ENCODE measurements around the gene TMIGD1.

Gene TMIGD1, protein sequence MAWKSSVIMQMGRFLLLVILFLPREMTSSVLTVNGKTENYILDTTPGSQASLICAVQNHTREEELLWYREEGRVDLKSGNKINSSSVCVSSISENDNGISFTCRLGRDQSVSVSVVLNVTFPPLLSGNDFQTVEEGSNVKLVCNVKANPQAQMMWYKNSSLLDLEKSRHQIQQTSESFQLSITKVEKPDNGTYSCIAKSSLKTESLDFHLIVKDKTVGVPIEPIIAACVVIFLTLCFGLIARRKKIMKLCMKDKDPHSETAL

DNA sequence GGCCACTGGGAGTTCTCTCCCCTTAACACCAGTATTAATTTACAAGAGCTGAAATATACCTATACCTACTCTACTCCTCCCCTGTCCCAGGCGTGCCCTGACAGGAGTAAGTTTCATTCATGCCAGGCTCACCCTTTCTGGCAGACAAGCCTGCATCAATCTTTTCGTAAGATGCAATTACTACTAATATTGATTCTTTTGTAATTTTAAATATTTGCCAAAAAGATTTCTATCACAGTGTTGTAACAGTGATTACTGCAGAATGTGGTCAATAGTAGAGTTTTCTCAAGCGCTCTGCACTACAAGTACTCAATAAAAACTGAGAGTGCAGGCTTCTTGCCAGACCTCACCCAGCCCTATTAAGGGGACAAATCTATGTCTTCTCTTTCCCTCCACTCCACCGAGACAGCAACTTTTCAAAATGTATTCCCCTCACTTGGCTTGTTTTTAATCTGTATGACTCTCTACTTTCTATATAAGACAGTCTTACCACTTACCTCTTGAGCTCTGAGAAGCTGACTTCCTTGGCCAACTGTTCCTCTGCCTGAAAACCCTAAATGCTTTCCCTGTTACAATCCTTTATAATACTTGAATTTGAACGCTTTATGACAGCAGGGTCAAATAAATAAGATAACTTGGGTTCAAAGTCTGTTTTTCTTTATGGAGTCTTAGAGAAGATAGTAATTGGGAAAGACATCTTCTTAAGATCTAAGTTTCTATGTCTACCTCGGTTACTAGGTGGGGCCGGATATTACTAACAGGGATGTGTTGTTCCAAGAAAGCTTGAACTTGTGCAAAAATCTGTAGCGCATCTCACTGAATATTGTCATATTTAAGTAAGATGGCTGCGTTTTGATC lies at the start of gene TMIGD1:
TSS of gene TMIGD1 (minus strand) at position 555 of the 858 bp plus-strand sequence. CDS start 1,924 bp downstream, outside the sequence.
- H3K9me3 ChIP-seq (ENCODE audit: insufficient read depth, low read depth, low read length) = no peaks in the 10 kb centered on the region
- H3K9ac ChIP-seq (ENCODE audit: low read depth, low read length) = no peak within 1 kb of the TSS
- H3K4me3 ChIP-seq (ENCODE audit: low read length) = no peak within 1 kb of the TSS
- no peak within 1 kb of the TSS for H3K27ac ChIP-seq (ENCODE audit: low read length)
- no peaks in the 10 kb centered on the region for H3K4me1 ChIP-seq (ENCODE audit: insufficient read depth, low read length)
- H3K27me3 ChIP-seq (ENCODE audit: insufficient read depth, low read length) = no peaks in the 10 kb centered on the region
- no peaks in the 10 kb centered on the region for H3K36me3 ChIP-seq (ENCODE audit: insufficient read depth, low read depth, low read length)

DNA sequence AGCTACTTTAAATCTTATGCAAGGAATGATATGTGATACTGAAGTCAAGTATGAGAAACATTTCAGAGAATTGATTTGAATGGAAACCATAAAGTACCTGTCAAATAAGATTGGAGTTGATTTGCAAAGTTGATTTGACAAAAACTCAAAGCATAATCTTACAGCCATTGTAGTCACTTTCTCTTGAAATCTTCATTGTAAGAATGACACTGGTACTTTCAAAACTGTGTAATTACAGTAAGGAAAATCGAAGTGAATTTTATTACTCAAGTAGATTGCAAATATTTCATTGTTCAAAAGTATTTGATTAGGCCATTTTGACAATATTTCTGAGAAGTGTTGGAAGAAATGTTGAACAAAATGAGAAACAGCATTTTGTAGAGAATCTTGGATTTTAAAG lies 48.5 kb upstream of the TMIGD1 start:
- Histone ChIP-seq H3K9ac (ENCODE audit: low read depth, low read length) (no peak overlapping the region), H3K36me3 (ENCODE audit: insufficient read depth, low read depth, low read length) (peaks cover 19% of the 10 kb centered on the region), H3K4me1 (ENCODE audit: insufficient read depth, low read length) (peaks cover 31% of the 10 kb centered on the region), H3K27ac (ENCODE audit: low read length) (no peak overlapping the region), H3K4me3 (ENCODE audit: low read length) (no peak overlapping the region), H3K9me3 (ENCODE audit: insufficient read depth, low read depth, low read length) (no peaks in the 10 kb centered on the region), H3K27me3 (ENCODE audit: insufficient read depth, low read length) (peaks cover 34% of the 10 kb centered on the region)

DNA sequence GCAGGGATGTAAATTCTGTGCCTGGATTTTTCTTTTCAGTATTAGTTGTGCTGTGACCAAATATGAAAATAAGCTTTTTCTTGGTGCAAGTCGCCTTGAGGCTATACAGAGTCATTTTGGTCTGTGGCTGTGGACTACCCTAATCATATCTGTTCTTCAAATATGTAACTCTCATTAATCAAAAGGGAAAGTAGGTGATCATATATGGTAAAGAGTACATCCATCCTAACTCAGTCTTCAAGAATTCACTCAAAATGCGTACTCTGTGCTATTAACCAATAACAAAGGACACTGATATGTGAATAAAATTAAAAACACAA lies 47.4 kb upstream of the TMIGD1 start:
- H3K27ac ChIP-seq (ENCODE audit: low read length) = no peak overlapping the region
- no peaks in the 10 kb centered on the region for H3K9me3 ChIP-seq (ENCODE audit: insufficient read depth, low read depth, low read length)
- no peak overlapping the region for H3K9ac ChIP-seq (ENCODE audit: low read depth, low read length)
- peaks cover 11% of the 10 kb centered on the region for H3K36me3 ChIP-seq (ENCODE audit: insufficient read depth, low read depth, low read length)
- peaks cover 45% of the 10 kb centered on the region for H3K27me3 ChIP-seq (ENCODE audit: insufficient read depth, low read length)
- peaks cover 40% of the 10 kb centered on the region for H3K4me1 ChIP-seq (ENCODE audit: insufficient read depth, low read length)
- peak overlapping the region; percentile 93; the same call in 1 of the 2 replicates for H3K4me3 ChIP-seq (ENCODE audit: low read length)

DNA sequence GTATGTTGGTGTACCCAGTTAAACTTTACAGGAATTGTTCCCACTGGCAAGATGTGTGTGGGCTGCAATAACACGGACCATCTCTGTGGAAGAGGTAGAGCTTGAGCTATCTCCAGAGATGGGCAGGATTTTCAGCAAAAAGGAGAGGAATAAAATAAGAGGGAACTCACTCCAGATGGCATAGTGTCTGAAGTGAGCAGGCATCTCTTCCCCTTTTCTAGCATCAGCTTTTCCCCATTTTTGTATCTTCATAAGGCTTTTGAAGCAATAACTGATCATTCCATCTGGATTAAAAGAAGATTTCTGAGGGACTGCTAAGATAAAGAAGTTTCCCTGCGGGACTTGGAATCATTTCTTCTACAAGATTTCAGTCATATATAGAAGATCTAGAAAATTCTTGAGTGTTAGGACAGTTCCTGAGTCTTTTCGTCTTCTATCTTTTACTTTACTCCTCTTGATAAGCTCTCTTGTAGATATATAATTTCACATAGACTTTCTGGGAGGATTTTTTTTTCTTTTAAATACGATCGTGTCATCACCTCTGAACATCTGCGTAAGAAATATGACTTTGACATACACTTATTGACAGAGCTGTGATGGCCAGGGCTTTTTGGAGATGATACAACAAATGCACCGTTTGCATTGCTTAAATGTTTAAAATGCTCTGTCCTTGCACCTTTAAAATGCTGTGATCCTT lies 46.9 kb upstream of the TMIGD1 start:
- H3K4me1 ChIP-seq (ENCODE audit: insufficient read depth, low read length) = peaks cover 40% of the 10 kb centered on the region
- no peaks in the 10 kb centered on the region for H3K9me3 ChIP-seq (ENCODE audit: insufficient read depth, low read depth, low read length)
- H3K4me3 ChIP-seq (ENCODE audit: low read length) = peak overlapping the region; percentile 93
- no peak overlapping the region for H3K27ac ChIP-seq (ENCODE audit: low read length)
- peaks cover 6% of the 10 kb centered on the region; the same call in 1 of the 2 replicates for H3K36me3 ChIP-seq (ENCODE audit: insufficient read depth, low read depth, low read length)
- no peak overlapping the region for H3K9ac ChIP-seq (ENCODE audit: low read depth, low read length)
- peaks cover 50% of the 10 kb centered on the region for H3K27me3 ChIP-seq (ENCODE audit: insufficient read depth, low read length)

DNA sequence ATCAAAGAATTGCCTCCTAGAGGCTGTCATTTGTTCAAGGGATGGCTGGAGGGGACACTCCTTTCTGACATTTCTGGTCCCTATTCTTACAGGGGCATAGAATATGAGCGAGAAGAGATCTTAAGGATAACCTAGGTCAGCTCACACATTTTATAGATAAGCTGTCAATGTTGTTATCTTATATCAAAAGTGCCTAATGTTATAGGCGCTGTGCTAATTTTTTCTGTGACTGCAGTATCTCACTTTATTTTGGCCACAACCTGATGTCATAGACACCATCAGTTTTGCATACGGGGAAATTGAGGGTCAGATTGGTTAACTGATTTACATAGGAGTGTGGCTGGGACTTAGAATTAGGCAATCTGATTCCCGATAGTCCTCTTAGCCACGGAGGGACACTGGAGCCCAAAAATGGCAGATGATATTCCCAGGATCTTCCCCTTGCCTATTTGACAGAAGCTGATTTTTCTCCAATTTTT lies 46.1 kb upstream of the TMIGD1 start:
- H3K9ac ChIP-seq (ENCODE audit: low read depth, low read length) = peak overlapping the region; percentile 70; the same call in 1 of the 2 replicates

DNA sequence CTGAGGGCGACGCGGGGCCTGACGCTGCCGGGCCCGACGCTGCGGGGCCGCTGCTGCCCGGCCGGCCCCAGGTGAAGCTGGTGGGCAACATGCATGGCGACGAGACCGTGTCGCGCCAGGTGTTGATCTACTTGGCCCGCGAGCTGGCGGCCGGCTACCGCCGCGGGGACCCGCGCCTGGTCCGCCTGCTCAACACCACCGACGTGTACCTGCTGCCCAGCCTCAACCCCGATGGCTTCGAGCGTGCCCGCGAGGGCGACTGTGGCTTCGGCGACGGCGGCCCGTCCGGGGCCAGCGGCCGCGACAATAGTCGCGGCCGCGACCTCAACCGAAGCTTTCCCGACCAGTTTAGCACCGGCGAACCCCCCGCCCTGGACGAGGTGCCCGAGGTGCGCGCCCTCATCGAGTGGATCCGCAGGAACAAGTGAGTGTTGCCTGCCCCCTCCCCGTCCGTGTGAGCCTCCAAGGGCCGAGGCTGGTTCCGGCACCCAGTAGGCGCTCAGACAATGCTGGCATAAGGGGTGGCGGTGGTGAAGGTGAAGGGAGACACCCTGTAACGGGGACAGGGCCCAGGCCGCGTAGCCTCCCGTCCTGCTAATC lies 45.5 kb upstream of the TMIGD1 start:
- Histone ChIP-seq H3K27ac (ENCODE audit: low read length) (no peak overlapping the region), H3K9ac (ENCODE audit: low read depth, low read length) (peak overlapping the region; percentile 70; the same call in 1 of the 2 replicates), H3K4me1 (ENCODE audit: insufficient read depth, low read length) (peaks cover 40% of the 10 kb centered on the region), H3K9me3 (ENCODE audit: insufficient read depth, low read depth, low read length) (no peaks in the 10 kb centered on the region), H3K36me3 (ENCODE audit: insufficient read depth, low read depth, low read length) (no peaks in the 10 kb centered on the region), H3K27me3 (ENCODE audit: insufficient read depth, low read length) (peaks cover 52% of the 10 kb centered on the region), H3K4me3 (ENCODE audit: low read length) (peak overlapping the region; percentile 93)

More for the DNA sequence above, 46.1 kb upstream of the TMIGD1 start:
- Histone ChIP-seq H3K4me3 (ENCODE audit: low read length) (peak overlapping the region; percentile 93), H3K36me3 (ENCODE audit: insufficient read depth, low read depth, low read length) (no peaks in the 10 kb centered on the region), H3K27ac (ENCODE audit: low read length) (no peak overlapping the region), H3K27me3 (ENCODE audit: insufficient read depth, low read length) (peaks cover 52% of the 10 kb centered on the region), H3K9me3 (ENCODE audit: insufficient read depth, low read depth, low read length) (no peaks in the 10 kb centered on the region), H3K4me1 (ENCODE audit: insufficient read depth, low read length) (peaks cover 40% of the 10 kb centered on the region)

DNA sequence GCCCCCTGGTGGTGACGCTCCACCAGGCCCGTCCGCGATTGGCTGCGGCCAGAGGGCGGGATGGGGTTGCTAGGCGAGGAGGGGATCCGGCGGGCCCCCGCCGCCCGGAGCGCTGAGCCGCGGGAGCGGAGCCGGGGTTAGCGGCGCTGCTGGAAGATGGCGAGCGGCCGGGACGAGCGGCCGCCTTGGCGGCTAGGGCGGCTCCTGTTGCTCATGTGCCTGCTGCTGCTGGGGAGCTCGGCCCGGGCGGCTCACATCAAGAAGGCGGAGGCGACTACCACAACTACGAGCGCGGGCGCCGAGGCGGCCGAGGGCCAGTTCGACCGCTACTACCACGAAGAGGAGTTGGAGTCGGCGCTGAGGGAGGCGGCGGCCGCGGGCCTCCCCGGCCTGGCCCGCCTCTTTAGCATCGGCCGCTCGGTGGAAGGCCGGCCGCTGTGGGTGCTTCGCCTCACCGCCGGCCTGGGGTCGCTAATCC lies 45.0 kb upstream of the TMIGD1 start, which contains the start of gene CPD:
TSS of gene CPD (plus strand) at position 103 of the 478 bp plus-strand sequence. CDS start at position 157, 54 bp downstream.
- Histone ChIP-seq H3K4me1 (ENCODE audit: insufficient read depth, low read length) (peaks cover 39% of the 10 kb centered on the region), H3K27ac (ENCODE audit: low read length) (no peak within 1 kb of the TSS), H3K27me3 (ENCODE audit: insufficient read depth, low read length) (peaks cover 52% of the 10 kb centered on the region), H3K9me3 (ENCODE audit: insufficient read depth, low read depth, low read length) (no peaks in the 10 kb centered on the region), H3K4me3 (ENCODE audit: low read length) (peak within 1 kb of the TSS; percentile 93), H3K9ac (ENCODE audit: low read depth, low read length) (peak within 1 kb of the TSS; percentile 77; the same call in 1 of the 2 replicates), H3K36me3 (ENCODE audit: insufficient read depth, low read depth, low read length) (no peaks in the 10 kb centered on the region)

DNA sequence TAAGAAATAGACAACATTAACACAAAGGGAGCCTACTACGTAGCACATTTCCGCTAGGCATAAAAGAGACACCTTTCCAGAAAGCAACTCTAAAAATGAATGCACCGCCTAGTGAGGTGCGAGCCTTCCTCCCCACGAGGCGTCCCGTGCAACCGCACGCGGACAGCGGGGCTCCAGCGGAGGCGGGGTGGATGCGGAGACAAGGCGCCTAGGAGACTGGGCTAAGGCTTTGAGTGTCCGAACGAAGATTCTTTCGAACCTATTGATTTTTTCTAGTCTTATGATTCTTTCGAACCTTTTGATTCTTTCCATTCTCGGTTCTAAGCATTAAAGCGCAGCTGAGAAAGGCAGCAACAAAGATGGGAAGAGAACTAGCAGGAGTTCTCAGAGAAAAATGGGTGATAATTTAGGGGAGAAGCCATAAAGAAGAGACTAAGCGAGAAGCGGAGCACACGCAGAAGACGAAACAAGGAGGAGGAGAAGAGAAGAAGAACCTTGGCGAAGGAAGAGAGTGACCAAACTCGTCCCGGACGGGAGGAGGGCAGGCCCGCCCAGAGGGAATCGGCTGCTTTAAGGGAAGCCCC lies 44.5 kb upstream of the TMIGD1 start:
- H3K36me3 ChIP-seq (ENCODE audit: insufficient read depth, low read depth, low read length) = no peaks in the 10 kb centered on the region
- peaks cover 52% of the 10 kb centered on the region for H3K27me3 ChIP-seq (ENCODE audit: insufficient read depth, low read length)
- no peaks in the 10 kb centered on the region for H3K9me3 ChIP-seq (ENCODE audit: insufficient read depth, low read depth, low read length)
- peak overlapping the region; percentile 93 for H3K4me3 ChIP-seq (ENCODE audit: low read length)
- H3K9ac ChIP-seq (ENCODE audit: low read depth, low read length) = peak overlapping the region; percentile 77; the same call in 1 of the 2 replicates
- H3K4me1 ChIP-seq (ENCODE audit: insufficient read depth, low read length) = peaks cover 34% of the 10 kb centered on the region
- no peak overlapping the region for H3K27ac ChIP-seq (ENCODE audit: low read length)

DNA sequence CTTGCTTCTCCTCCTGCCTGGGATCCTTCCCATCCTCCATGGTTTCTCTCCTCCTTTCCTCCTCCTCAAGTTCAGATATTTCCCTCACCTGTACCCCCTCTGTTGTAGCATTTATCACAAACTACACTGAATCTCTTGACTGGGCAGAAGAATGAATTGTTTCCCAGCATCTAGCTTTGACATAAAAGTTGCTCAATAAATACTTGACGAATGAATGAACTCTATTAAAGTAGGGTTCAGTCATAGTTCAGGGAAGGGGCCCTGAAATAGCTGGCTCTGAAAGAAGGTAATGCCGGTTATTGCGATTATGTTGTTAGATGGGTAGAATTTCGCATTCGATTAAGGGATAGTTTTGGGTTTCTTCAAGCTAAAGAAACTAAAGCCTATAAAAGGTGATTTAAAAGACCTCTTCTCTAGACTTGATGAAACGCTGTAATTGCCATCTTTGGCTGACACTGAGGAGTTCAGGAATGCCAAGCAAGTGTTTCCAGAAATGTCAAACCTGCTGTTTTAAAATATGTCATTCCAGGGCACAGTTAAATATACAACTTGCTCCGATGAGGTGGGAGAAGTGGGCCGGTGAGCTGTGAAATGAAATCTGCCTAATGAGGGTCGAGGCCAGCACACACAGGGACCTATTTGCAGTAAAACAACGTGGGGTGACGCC lies 43.9 kb upstream of the TMIGD1 start:
- Histone ChIP-seq H3K27me3 (ENCODE audit: insufficient read depth, low read length) (peaks cover 52% of the 10 kb centered on the region), H3K4me3 (ENCODE audit: low read length) (peak overlapping the region; percentile 93), H3K9me3 (ENCODE audit: insufficient read depth, low read depth, low read length) (no peaks in the 10 kb centered on the region), H3K27ac (ENCODE audit: low read length) (no peak overlapping the region), H3K4me1 (ENCODE audit: insufficient read depth, low read length) (peaks cover 28% of the 10 kb centered on the region), H3K9ac (ENCODE audit: low read depth, low read length) (peak overlapping the region; percentile 77; the same call in 1 of the 2 replicates), H3K36me3 (ENCODE audit: insufficient read depth, low read depth, low read length) (no peaks in the 10 kb centered on the region)

DNA sequence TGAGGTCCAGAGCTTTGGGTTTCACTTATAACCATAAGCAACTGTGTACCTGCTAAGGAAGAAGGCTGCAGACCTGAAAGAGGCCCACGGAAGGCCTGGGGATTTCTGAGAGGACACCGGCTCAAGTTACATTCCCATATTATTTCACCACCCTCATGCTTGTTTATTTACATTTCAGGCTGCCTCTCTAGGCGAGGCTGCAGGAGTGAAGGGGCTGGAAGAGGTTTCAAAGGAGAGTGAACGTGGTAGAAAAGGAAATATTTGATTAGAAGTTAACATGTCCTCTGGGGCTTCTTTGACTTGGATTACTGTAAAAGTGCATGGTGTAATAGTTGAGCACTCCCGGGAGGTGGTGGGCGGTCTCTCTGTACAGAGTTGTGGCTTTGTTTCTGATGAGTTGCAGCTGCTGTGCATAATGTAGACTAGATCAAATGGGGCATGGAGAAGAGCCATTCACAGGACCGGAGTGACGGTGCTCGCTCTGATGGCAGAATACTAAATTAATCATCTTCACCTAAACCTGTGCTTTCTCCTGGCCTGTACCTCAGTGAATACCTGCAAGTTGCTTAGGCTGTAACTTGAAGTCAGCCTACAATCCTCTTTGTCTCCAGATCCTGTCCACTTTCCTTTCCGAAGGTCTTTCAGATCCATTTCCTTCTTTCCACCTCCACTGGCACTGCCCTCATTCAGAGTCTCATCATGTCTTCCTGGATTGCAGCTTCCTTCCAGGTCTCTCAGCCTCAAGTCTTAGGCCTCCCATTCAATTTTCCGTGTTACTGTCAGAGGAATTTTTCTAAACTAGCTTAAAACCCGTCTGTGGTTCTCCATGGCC lies 43.0 kb upstream of the TMIGD1 start:
- H3K4me3 ChIP-seq (ENCODE audit: low read length) = no peak overlapping the region

More for the DNA sequence above, 43.0 kb upstream of the TMIGD1 start:
- H3K9me3 ChIP-seq (ENCODE audit: insufficient read depth, low read depth, low read length) = no peaks in the 10 kb centered on the region
- H3K27ac ChIP-seq (ENCODE audit: low read length) = no peak overlapping the region
- no peak overlapping the region for H3K9ac ChIP-seq (ENCODE audit: low read depth, low read length)
- H3K27me3 ChIP-seq (ENCODE audit: insufficient read depth, low read length) = peaks cover 52% of the 10 kb centered on the region
- H3K4me1 ChIP-seq (ENCODE audit: insufficient read depth, low read length) = peaks cover 28% of the 10 kb centered on the region
- H3K36me3 ChIP-seq (ENCODE audit: insufficient read depth, low read depth, low read length) = no peaks in the 10 kb centered on the region

Data from iPS-20b (cell line).